Tibial nerve (tissue), 4 donors: Measurements from ENCODE around the gene GSTO1. TPM values are rescaled to one million over a fixed set of nuclear protein-coding genes. Genes with fewer than 3 reads are reported as not detected.
A peak's percentile ranks its signal among the peaks of the same experiment; 100 is the strongest.
"Not testable (repeated sequence)": the region's sequence is repeated elsewhere in the genome, so short reads cannot be mapped to it uniquely, and the experiment has no call there.

ENCODE experiments used
- DNase-seq, 2 donors: peaks; one replicate each; pipeline ENCODE4 v3.0.0-alpha.2; 2019; ENCODE audit warnings: low spot score in 2 of 2
- H3K27ac ChIP-seq, 4 donors: fragments of 200-600 bp; sonication (generic) in 3 of 4; one replicate each; pipeline ENCODE4 v1.5.1; 2017 to 2019; ENCODE audit warnings: mild to moderate bottlenecking in 1 of 4
- H3K27me3 ChIP-seq, 2 donors: fragments of 200-600 bp; sonication (generic) in 1 of 2; one replicate each; pipeline versions ENCODE4 v1.5.1 to v1.6.0; 2017 to 2019
- H3K36me3 ChIP-seq, 3 donors: fragments of 200-600 bp; sonication (generic); one replicate each; pipeline ENCODE4 v1.5.1; 2018 to 2019
- H3K4me1 ChIP-seq, 4 donors: fragments of 200-600 bp; sonication (generic) in 3 of 4; one replicate each; pipeline ENCODE4 v1.5.1; 2017 to 2019
- H3K4me3 ChIP-seq, 4 donors: fragments of 200-600 bp; sonication (generic) in 3 of 4; one replicate each; pipeline ENCODE4 v1.5.1; 2017 to 2019; ENCODE audit warnings: mild to moderate bottlenecking in 1 of 4, moderate library complexity in 1 of 4
- H3K9me3 ChIP-seq, 4 donors: fragments of 200-600 bp; sonication (generic) in 3 of 4; one replicate each; pipeline ENCODE4 v1.5.1; 2017 to 2019
- CTCF ChIP-seq, 5 experiments: fragments of 200-600 bp in 3 of 5; fragments of 450-650 bp in 2 of 5; sonication (generic) in 3 of 5; IDR thresholded peaks; one replicate each; pipeline ENCODE4 v1.5.1; 2016 to 2019; ENCODE audit warnings: antibody characterized with exemption in 5 of 5, mild to moderate bottlenecking in 3 of 5, moderate library complexity in 2 of 5
- EP300 ChIP-seq, 2 donors: sonication (generic); formaldehyde crosslinking; IDR thresholded peaks; one replicate each; pipeline ENCODE4 v1.6.1; 2017; ENCODE audit warnings: antibody characterized with exemption in 2 of 2, mild to moderate bottlenecking in 1 of 2
- POLR2A ChIP-seq, 2 donors: fragments of 450-650 bp; IDR thresholded peaks; one replicate each; pipeline ENCODE4 v1.6.1; 2017; ENCODE audit warnings: antibody characterized with exemption in 2 of 2, mild to moderate bottlenecking in 2 of 2, moderate library complexity in 2 of 2
- WGBS, 2 donors: methylation state at CpG; one replicate each; pipeline ENCODE4 v1.1.5; 2018; 5-methylcytosine and 5-hydroxymethylcytosine counted together
- total RNA-seq, 4 donors: library from RNA; depleted of rRNA; stranded (reverse); fragments of >200 nt; gene quantifications; one replicate each; pipeline ENCODE4 v1.1.0, GENCODE V29; 2016

GSTO1 gene
- total RNA-seq, 4 donors from 2014 or later = 51.6 to 84.6 (median 68.1) TPM

- TF ChIP-seq POLR2A (IDR thresholded peaks at IDR 0.05) (no peak), EP300 (IDR thresholded peaks at IDR 0.05) (no peak), CTCF (IDR thresholded peaks at IDR 0.05) (no peak)
Measured at GRCh38 chr10:104234934-104235333, 19.8 kb upstream of the GSTO1 start.

GRCh38 chr10:104235801-104236200, 18.9 kb upstream of the GSTO1 start:
- TF ChIP-seq CTCF (IDR thresholded peaks at IDR 0.05) (no peak), EP300 (IDR thresholded peaks at IDR 0.05) (no peak), POLR2A (IDR thresholded peaks at IDR 0.05) (no peak)
- no peak overlapping the region for H3K4me3 ChIP-seq
- H3K27me3 ChIP-seq = no peaks in the 10 kb centered on the region
- no peaks in the 10 kb centered on the region for H3K36me3 ChIP-seq
- no peak for DNase-seq
- peaks cover 0 to 12% (median 6%) of the 10 kb centered on the region in 4 donors for H3K4me1 ChIP-seq
- peaks cover 0 to 6% (median 0%) of the 10 kb centered on the region in 4 donors for H3K9me3 ChIP-seq
- WGBS, 2 donors = 80 to 86% methylated on average over 3 of the region's 3 CpGs
- no peak overlapping the region for H3K27ac ChIP-seq

More at GRCh38 chr10:104234934-104235333, 19.8 kb upstream of the GSTO1 start:
- peaks cover 0 to 12% (median 6%) of the 10 kb centered on the region in 4 donors for H3K4me1 ChIP-seq
- 75 to 94% methylated on average over 1 of the region's 1 CpG for WGBS, 2 donors
- H3K9me3 ChIP-seq = peaks cover 0 to 6% (median 0%) of the 10 kb centered on the region in 4 donors
- H3K27me3 ChIP-seq = no peaks in the 10 kb centered on the region
- no peak overlapping the region for H3K4me3 ChIP-seq
- no peak for DNase-seq
- no peak overlapping the region for H3K27ac ChIP-seq
- H3K36me3 ChIP-seq = no peaks in the 10 kb centered on the region

GRCh38 chr10:104240078-104240477, 14.6 kb upstream of the GSTO1 start:
- Histone ChIP-seq H3K36me3 (no peaks in the 10 kb centered on the region), H3K27ac (no peak overlapping the region), H3K27me3 (peaks cover 0 to 2% of the 10 kb centered on the region in 2 donors), H3K9me3 (peaks cover 0 to 2% (median 0%) of the 10 kb centered on the region in 4 donors), H3K4me3 (no peak overlapping the region), H3K4me1 (no peaks in the 10 kb centered on the region)
- TF ChIP-seq CTCF (IDR thresholded peaks at IDR 0.05) = no peak
- no peak for TF ChIP-seq EP300 (IDR thresholded peaks at IDR 0.05)
- no peak for TF ChIP-seq POLR2A (IDR thresholded peaks at IDR 0.05)
- no peak for DNase-seq
- 74 to 81% methylated on average over 2 of the region's 2 CpGs for WGBS, 2 donors

- Histone ChIP-seq H3K9me3 (no peaks in the 10 kb centered on the region), H3K4me3 (no peak overlapping the region), H3K27me3 (peaks cover 0 to 2% of the 10 kb centered on the region in 2 donors), H3K27ac (peak overlapping the region in 2 of 4 donors; percentile 24 to 54), H3K4me1 (no peaks in the 10 kb centered on the region), H3K36me3 (no peaks in the 10 kb centered on the region)
- no peak for DNase-seq
- TF ChIP-seq POLR2A (IDR thresholded peaks at IDR 0.05) (no peak), EP300 (IDR thresholded peaks at IDR 0.05) (no peak), CTCF (IDR thresholded peaks at IDR 0.05) (no peak)
Measured at GRCh38 chr10:104242545-104242944, 12.1 kb upstream of the GSTO1 start.

- H3K36me3 ChIP-seq, H3K27me3 ChIP-seq, H3K4me3 ChIP-seq, DNase-seq, H3K4me1 ChIP-seq, H3K9me3 ChIP-seq: not testable (repeated sequence)
- WGBS, 2 donors = 59 to 62% methylated on average over 3 of the region's 3 CpGs
- H3K27ac ChIP-seq = peak overlapping the region in 2 of 4 donors; percentile 24 to 54
Measured at GRCh38 chr10:104243009-104243408, 11.7 kb upstream of the GSTO1 start.

- H3K4me1 ChIP-seq = no peaks in the 10 kb centered on the region
- TF ChIP-seq EP300 (IDR thresholded peaks at IDR 0.05) (no peak), CTCF (IDR thresholded peaks at IDR 0.05) (no peak), POLR2A (IDR thresholded peaks at IDR 0.05) (no peak)
- no peaks in the 10 kb centered on the region for H3K36me3 ChIP-seq
- H3K27ac ChIP-seq = peak overlapping the region in 2 of 4 donors; percentile 24 to 54
- peaks cover 0 to 2% of the 10 kb centered on the region in 2 donors for H3K27me3 ChIP-seq
- WGBS, 2 donors = 54 to 55% methylated on average over 5 of the region's 5 CpGs
- H3K4me3 ChIP-seq = no peak overlapping the region
- DNase-seq = no peak
- no peaks in the 10 kb centered on the region for H3K9me3 ChIP-seq
Measured at GRCh38 chr10:104243512-104243911, 11.2 kb upstream of the GSTO1 start.
